Left ventricle myocardium superior (tissue), 1 donor: ENCODE results near the gene TPMT. TPM values are rescaled to one million over a fixed set of nuclear protein-coding genes. Genes with fewer than 3 reads are reported as not detected.
A peak's percentile ranks its signal among the peaks of the same experiment; 100 is the strongest.

ENCODE experiments used
- ATAC-seq: fragments of 200-7000 bp; cut with Tn5 transposase; one replicate; pipeline ENCODE4 v1.9.1; 2020; ENCODE audit warnings: mild to moderate bottlenecking, moderate library complexity
- DNase-seq: peaks from one replicate; pipeline ENCODE4 v3.0.0-alpha.2; 2020
- intact Hi-C: fragments of 100-400 bp; cut with micrococcal nuclease; formaldehyde crosslinking; loops from one replicate; pipeline ENCODE4 v1.11.0; 2022
- total RNA-seq: library from RNA; stranded (reverse); fragmentation: NEBNext Ultra II Directional; extraction: Animal tissue kit (Norgen Biotek cat#: 25700); gene quantifications from one replicate; pipeline ENCODE4 v1.2.1, GENCODE V29; 2021
- donor health status: DM: no; HTN: yes; CAD: no; lungs with severe emphysema.

Gene TPMT
- total RNA-seq, 1 donor from 2014 or later = 14.3 TPM

- intact Hi-C loops = loop anchor here (10.0 kb wide), 1 partner anchor 288 kb away; no protein-coding TSS in a partner anchor
- ATAC-seq = peak; percentile 99
- peak; percentile 95 for DNase-seq
These were observed 32.5 kb downstream of the TPMT start, which contains the start of gene NHLRC1 for GRCh38 chr6:18122128-18123093. NHLRC1 (minus strand) TSS chr6:18122677; CDS start chr6:18122606, 71 bp downstream.

GRCh38 chr6:18121580-18122127, 33.2 kb downstream of the TPMT start:
- intact Hi-C loops = loop anchor here (10.0 kb wide), 1 partner anchor 287 kb away; no protein-coding TSS in a partner anchor
- ATAC-seq = no peak
- no peak for DNase-seq

DNA sequence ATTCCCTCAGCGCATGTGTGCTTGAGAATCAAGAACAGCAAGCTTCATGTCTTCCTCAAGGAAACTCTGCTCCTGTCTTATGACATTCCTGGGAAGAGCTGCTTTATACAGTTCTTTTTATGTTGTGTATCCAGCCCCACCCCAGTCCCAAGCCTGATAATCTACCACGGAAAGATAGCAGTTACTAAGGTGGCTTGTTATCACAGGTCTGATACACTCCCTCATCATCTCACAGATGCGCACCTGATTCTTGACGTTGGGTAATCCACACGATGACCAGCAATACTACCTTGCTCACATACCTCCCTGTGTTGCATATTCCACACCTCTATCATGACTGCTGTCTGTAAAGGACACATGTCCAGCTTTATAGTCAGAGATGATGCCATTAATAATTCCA, 35.6 kb downstream of the TPMT start:
- intact Hi-C loops = no loop called here
- DNase-seq (no peak), ATAC-seq (no peak)

GRCh38 chr6:18118330-18118729, 36.5 kb downstream of the TPMT start:
- DNase-seq = no peak
- intact Hi-C loops = no loop called here
- ATAC-seq = no peak

DNA sequence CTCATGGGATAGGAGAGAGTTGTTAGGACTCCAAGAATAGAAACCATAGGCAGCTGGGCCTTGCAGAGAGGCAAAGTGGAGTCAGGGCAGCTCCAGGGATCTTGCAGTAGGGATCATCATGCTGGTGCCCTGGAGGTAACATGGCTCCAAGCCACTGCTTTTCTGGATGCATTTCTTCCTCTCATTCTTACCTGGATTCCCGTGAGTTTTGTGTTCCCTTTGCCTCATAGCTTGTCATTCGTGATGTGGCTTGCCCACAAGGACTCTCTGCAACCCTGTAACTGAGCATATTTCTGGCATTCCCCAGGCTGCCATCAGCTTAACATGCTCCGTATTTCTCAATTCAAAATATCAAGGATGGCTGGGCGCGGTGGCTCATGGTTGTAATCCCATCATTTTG, 37.7 kb downstream of the TPMT start:
- no peak for DNase-seq
- intact Hi-C loops = no loop called here
- ATAC-seq = no peak

GRCh38 chr6:18115356-18115755, 39.5 kb downstream of the TPMT start:
- DNase-seq (no peak), ATAC-seq (no peak)
- intact Hi-C loops = no loop called here

DNA sequence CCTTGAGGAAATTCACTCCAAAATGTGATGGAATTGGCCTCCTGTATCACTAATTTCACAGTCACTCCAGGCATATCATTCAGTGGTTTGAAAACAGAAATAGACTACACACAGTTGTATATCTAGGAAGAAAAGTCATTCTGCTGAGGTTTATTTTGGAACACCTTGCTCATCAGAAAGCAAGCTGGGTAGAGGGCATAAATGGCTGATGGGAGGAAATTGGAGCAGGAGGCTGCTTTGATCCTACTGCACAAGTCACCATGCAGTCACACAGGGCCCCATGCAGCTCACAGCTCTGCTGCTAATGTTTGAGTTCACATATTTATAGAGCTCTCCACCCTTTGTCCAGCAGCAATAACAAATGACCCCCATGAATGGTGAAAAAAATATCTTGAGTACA, 44.7 kb downstream of the TPMT start:
- no peak for ATAC-seq
- intact Hi-C loops = no loop called here
- DNase-seq = no peak

GRCh38 chr6:18107061-18107460, 47.8 kb downstream of the TPMT start:
- intact Hi-C loops = no loop called here
- ATAC-seq (no peak), DNase-seq (no peak)

- ATAC-seq = peak; percentile 82
- DNase-seq = no peak
- intact Hi-C loops = no loop called here
These were observed 51.9 kb downstream of the TPMT start for GRCh38 chr6:18102783-18103509.

- ATAC-seq (no peak), DNase-seq (no peak)
- intact Hi-C loops = no loop called here
These were observed 53.0 kb downstream of the TPMT start for GRCh38 chr6:18101873-18102272.

GRCh38 chr6:18101271-18101670, 53.6 kb downstream of the TPMT start:
- intact Hi-C loops = no loop called here
- ATAC-seq = no peak
- DNase-seq = no peak

DNA sequence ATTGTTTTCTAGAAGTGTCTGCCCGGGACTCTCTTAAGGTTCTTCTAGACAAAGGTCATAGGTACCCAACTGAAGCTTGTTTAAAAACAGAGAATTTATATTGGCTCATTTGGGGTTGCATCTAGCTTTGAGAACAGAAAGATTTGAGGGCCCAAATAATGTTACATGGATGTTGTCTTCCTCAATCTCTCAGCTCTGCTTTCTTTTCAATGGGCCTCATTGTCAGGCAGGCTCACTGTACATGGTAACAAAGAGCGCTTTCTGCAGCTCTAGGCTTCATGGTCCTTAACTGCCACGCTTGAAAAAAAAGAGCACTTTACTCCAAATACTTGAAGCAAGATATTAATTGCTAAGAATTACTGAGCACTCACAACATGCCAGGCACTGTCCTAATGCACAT, 54.6 kb downstream of the TPMT start:
- DNase-seq (no peak), ATAC-seq (no peak)
- intact Hi-C loops = no loop called here

DNA sequence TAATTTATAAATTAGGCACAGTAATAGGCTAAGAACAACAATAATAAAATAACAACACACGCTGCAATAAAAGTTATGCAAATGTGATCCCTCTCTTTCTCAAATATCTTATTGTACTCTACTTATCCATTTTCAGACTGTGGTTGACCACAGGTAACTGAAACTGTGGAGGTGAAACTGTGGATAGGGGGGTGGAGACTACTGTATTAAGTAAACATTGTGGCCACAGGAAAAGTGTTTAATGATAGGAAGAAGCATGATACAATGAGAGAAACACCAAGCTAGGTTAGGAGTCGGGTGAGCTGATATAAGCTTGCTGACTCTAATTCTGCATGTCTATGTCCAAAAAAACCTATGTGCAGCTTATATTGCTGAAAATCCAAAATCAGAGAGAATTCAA, 55.4 kb downstream of the TPMT start:
- ATAC-seq (no peak), DNase-seq (no peak)
- intact Hi-C loops = no loop called here

GRCh38 chr6:18096423-18096822, 58.5 kb downstream of the TPMT start:
- DNase-seq (no peak), ATAC-seq (no peak)
- intact Hi-C loops = no loop called here

DNA sequence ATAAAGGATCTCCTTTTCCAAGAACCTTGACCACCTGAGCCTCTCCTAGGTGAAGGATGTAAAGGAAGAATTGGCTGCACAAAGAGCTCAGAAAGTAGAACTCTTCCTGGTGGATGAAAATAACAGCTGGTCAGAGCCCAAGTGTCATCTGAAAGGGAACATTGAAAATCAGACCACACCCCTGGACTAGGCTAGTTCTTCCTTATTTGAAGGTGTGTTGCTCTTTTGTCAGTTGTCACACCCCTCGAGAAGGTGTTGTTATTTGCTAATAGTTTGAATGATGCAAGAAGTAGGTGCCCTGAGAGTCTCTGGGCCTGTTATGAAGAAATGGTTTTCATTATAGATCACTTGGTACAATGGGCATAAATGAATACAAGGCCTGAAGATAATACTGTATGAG, 63.5 kb downstream of the TPMT start:
- ATAC-seq (no peak), DNase-seq (no peak)
- intact Hi-C loops = no loop called here

DNA sequence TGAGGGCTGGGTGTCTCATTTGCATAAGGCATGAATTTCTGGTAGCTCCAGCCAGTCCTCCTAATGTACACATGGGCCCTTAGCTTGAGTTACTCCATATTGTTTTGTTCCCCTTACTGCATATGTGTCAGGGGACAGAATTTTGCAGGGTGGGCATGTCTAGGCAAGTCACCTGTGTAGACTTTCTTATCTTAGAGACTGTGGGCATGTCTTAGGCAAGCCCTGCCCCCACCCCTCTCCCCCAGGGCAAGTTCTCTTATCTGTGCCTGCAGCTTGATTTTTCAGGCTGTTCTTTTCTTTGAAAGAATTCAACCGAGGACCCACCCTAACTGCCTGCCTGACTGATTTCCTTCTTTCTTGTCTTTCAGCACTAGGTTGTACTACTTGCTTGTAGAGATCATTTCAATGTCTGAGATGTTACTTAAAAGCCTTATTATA, 64.5 kb downstream of the TPMT start:
- DNase-seq (no peak), ATAC-seq (no peak)
- intact Hi-C loops = no loop called here

- DNase-seq (no peak), ATAC-seq (no peak)
- intact Hi-C loops = no loop called here
These were observed 66.2 kb downstream of the TPMT start for GRCh38 chr6:18088419-18089296.

DNA sequence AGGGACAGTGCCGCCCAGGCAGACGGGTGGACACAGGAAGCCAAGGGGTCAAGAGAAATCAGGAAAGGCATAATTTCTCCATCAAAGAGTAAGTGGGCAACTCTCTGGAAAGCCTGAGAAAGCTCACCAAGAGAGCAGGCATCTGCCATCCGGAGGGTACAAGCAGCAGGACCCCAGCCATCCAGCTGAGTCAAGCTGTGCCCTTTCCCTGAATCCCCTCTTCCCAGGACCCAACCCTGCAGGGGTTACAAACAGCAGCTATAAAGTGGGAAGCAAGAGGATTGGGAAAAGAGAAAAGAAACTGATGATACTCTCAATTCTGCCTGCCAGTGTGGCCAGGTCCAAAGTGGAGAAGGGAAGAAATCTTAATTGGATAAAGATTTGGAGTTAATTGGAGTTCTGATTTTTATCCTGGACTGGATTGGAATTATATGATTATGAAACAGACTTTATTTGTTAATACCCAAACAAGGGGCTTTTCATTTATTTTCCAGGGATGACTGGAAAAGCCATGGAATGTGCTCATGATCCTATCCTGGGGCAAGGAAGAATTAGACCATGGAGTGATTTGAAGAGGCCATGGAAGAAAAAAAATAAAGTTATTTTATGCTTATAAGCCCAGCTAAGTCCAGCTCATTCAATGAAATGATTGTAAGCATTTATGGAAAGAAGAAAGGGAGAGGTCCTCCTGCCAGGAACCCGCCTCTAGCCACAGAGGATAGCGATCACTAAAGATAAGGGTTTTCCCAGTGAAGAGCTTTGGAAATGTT, 67.3 kb downstream of the TPMT start:
- intact Hi-C loops = no loop called here
- DNase-seq (no peak), ATAC-seq (no peak)
